WTC11 (cell line): ENCODE measurements around the gene DOK7. TPM values are rescaled to one million over a fixed set of nuclear protein-coding genes. Genes with fewer than 3 reads are reported as not detected.

ENCODE experiments used
- ATAC-seq: fragments of 200-7000 bp; cut with Tn5 transposase; 2 replicates; pipeline ENCODE4 v1.10.0; 2021; ENCODE audit warnings: mild to moderate bottlenecking, moderate library complexity
- CTCF ChIA-PET: fragments of 300-600 bp; sonication (Branson Sonifier 250); formaldehyde crosslinking; loops from one replicate; lab custom pipeline; 2021; ENCODE audit warnings: antibody characterized with exemption; lab: Charles Lee
- POLR2A ChIA-PET: fragments of 350-600 bp; sonication (Branson Sonifier 250); formaldehyde crosslinking; loops from one replicate; lab custom pipeline; 2021; ENCODE audit warnings: antibody characterized with exemption; lab: Charles Lee
- DNase-seq: peaks from one replicate; pipeline ENCODE4 v3.0.0; 2021; ENCODE audit warnings: low spot score
- H3K27ac Mint-ChIP-seq: 2 replicates; pipeline ENCODE4 v1.8.0; 2021; ENCODE audit warnings: mixed read lengths
- H3K27me3 Mint-ChIP-seq: 2 replicates; pipeline ENCODE4 v1.8.0; 2021; ENCODE audit warnings: low read depth, mild to moderate bottlenecking, moderate library complexity, mixed read lengths
- H3K36me3 Mint-ChIP-seq: 2 replicates; pipeline ENCODE4 v1.8.0; 2021; ENCODE audit warnings: mixed read lengths
- H3K4me1 Mint-ChIP-seq: 2 replicates; pipeline ENCODE4 v1.8.0; 2022; ENCODE audit warnings: mixed read lengths
- H3K4me3 Mint-ChIP-seq: 2 replicates; pipeline ENCODE4 v1.8.0; 2021; ENCODE audit warnings: mild to moderate bottlenecking, moderate library complexity, mixed read lengths
- H3K9me3 Mint-ChIP-seq: 2 replicates; pipeline ENCODE4 v1.8.0; 2021; ENCODE audit warnings: mixed read lengths
- AR ChIP-seq: fragments of 250-450 bp; sonication (Bioruptor Pico); IDR thresholded peaks from 2 replicates; pipeline ENCODE4 v1.9.0; 2021; ENCODE audit warnings: mild to moderate bottlenecking
- ARID4B ChIP-seq: sonication (generic); formaldehyde crosslinking; IDR thresholded peaks from 2 replicates; pipeline ENCODE4 v1.8.0; 2023; ENCODE audit warnings: missing genetic modification reagents, mild to moderate bottlenecking, borderline replicate concordance
- ATF2 ChIP-seq: sonication (generic); formaldehyde crosslinking; IDR thresholded peaks from 2 replicates; pipeline ENCODE4 v1.8.1; 2022; ENCODE audit warnings: low read depth, missing genetic modification reagents, borderline replicate concordance
- ATF6 ChIP-seq: sonication (generic); formaldehyde crosslinking; IDR thresholded peaks from 2 replicates; pipeline ENCODE4 v1.8.1; 2023; ENCODE audit warnings: mild to moderate bottlenecking, missing genetic modification reagents
- ERG ChIP-seq: fragments of 250-450 bp; sonication (Bioruptor Pico); IDR thresholded peaks from 2 replicates; pipeline ENCODE4 v1.8.0; 2021; ENCODE audit warnings: mild to moderate bottlenecking
- ESRRA ChIP-seq: sonication (generic); formaldehyde crosslinking; IDR thresholded peaks from 2 replicates; pipeline ENCODE4 v1.8.1; 2022; ENCODE audit warnings: mild to moderate bottlenecking, missing genetic modification reagents, borderline replicate concordance
- FOXP4 ChIP-seq: sonication (generic); formaldehyde crosslinking; IDR thresholded peaks from 2 replicates; pipeline ENCODE4 v1.8.0; 2022; ENCODE audit warnings: mild to moderate bottlenecking, missing genetic modification reagents
- GTF2I ChIP-seq: fragments of 250-450 bp; sonication (Bioruptor Pico); conservative IDR thresholded peaks from 2 replicates; pipeline ENCODE4 v1.4.0; 2021; ENCODE audit warnings: mild to moderate bottlenecking
- KAT7 ChIP-seq: sonication (generic); formaldehyde crosslinking; IDR thresholded peaks from 2 replicates; pipeline ENCODE4 v1.8.1; 2023; ENCODE audit warnings: missing genetic modification reagents, mild to moderate bottlenecking, borderline replicate concordance
- MYBL2 ChIP-seq: sonication (generic); formaldehyde crosslinking; IDR thresholded peaks from 2 replicates; pipeline ENCODE4 v1.8.1; 2023; ENCODE audit warnings: mild to moderate bottlenecking, moderate library complexity, missing genetic modification reagents
- NFYB ChIP-seq: sonication (generic); formaldehyde crosslinking; conservative IDR thresholded peaks from 2 replicates; pipeline ENCODE4 v1.8.0; 2022; ENCODE audit warnings: low read depth, missing genetic modification reagents
- TEAD4 ChIP-seq: sonication (generic); formaldehyde crosslinking; IDR thresholded peaks from 2 replicates; pipeline ENCODE4 v1.8.0; 2022; ENCODE audit warnings: mild to moderate bottlenecking, missing genetic modification reagents
- ZBTB21 ChIP-seq: sonication (generic); formaldehyde crosslinking; IDR thresholded peaks from 2 replicates; pipeline ENCODE4 v1.8.1; 2023; ENCODE audit warnings: mild to moderate bottlenecking, missing genetic modification reagents, borderline replicate concordance
- ZNF121 ChIP-seq: sonication (generic); formaldehyde crosslinking; IDR thresholded peaks from 2 replicates; pipeline ENCODE4 v1.8.0; 2023; ENCODE audit warnings: missing genetic modification reagents
- ZNF512 ChIP-seq: sonication (generic); formaldehyde crosslinking; IDR thresholded peaks from 2 replicates; pipeline ENCODE4 v1.8.1; 2022; ENCODE audit warnings: missing genetic modification reagents, borderline replicate concordance
- total RNA-seq: library from RNA; stranded (reverse); gene quantifications from 3 replicates; pipeline ENCODE4 v1.2.3, GENCODE V29; 2021

Gene DOK7
- total RNA-seq, 1 experiment from 2014 or later = 0.22 TPM

- DNase-seq (no peak), ATAC-seq (peak; percentile 83)
- no peak overlapping the region for H3K27ac Mint-ChIP-seq
- H3K4me1 Mint-ChIP-seq = no peaks in the 10 kb centered on the region
- CTCF ChIA-PET = interaction anchor here (1.5 to 2.3 kb wide), 2 partner anchors 14 to 45 kb away, joined by 3 to 12 read pairs; no protein-coding TSS in a partner anchor
- H3K27me3 Mint-ChIP-seq = no peaks in the 10 kb centered on the region
- no peak for TF ChIP-seq KAT7
- TF ChIP-seq ATF6 (CRISPR knock-in tag) = no peak
- TF ChIP-seq FOXP4 (CRISPR knock-in tag) = no peak
- no peak for TF ChIP-seq ZBTB21 (CRISPR knock-in tag)
- TF ChIP-seq ZNF121 (CRISPR knock-in tag) = no peak
- TF ChIP-seq GTF2I (CRISPR knock-in tag) = no peak
- no peaks in the 10 kb centered on the region for H3K9me3 Mint-ChIP-seq
- H3K4me3 Mint-ChIP-seq = no peak overlapping the region
- POLR2A ChIA-PET = no interaction called here
- H3K36me3 Mint-ChIP-seq = no peaks in the 10 kb centered on the region
Observed at GRCh38 chr4:3421470-3421869, 41.6 kb upstream of the DOK7 start.

- no peaks in the 10 kb centered on the region for H3K36me3 Mint-ChIP-seq
- DNase-seq = no peak
- TF ChIP-seq TEAD4 (no peak), ZNF512 (CRISPR knock-in tag) (no peak), NFYB (no peak), ERG (CRISPR knock-in tag) (no peak), ATF2 (CRISPR knock-in tag) (no peak), MYBL2 (no peak), ESRRA (no peak), ARID4B (CRISPR knock-in tag) (no peak), AR (CRISPR knock-in tag) (no peak)
- TF ChIP-seq, all 79 proteins: peak for 0
- H3K27ac Mint-ChIP-seq = peak overlapping the region; percentile 76
- H3K4me1 Mint-ChIP-seq = no peaks in the 10 kb centered on the region
- CTCF ChIA-PET = interaction anchor here (1.3 to 2.3 kb wide), 2 partner anchors 13 to 76 kb away, joined by 3 to 12 read pairs; no protein-coding TSS in a partner anchor
- no peak for ATAC-seq
- H3K4me3 Mint-ChIP-seq = no peak overlapping the region
- POLR2A ChIA-PET = no interaction called here
- H3K9me3 Mint-ChIP-seq = no peaks in the 10 kb centered on the region
- no peaks in the 10 kb centered on the region for H3K27me3 Mint-ChIP-seq
Observed at GRCh38 chr4:3422241-3422801, 40.8 kb upstream of the DOK7 start.
